ENCODE results near the gene PTPRN.

Gene PTPRN

DNA sequence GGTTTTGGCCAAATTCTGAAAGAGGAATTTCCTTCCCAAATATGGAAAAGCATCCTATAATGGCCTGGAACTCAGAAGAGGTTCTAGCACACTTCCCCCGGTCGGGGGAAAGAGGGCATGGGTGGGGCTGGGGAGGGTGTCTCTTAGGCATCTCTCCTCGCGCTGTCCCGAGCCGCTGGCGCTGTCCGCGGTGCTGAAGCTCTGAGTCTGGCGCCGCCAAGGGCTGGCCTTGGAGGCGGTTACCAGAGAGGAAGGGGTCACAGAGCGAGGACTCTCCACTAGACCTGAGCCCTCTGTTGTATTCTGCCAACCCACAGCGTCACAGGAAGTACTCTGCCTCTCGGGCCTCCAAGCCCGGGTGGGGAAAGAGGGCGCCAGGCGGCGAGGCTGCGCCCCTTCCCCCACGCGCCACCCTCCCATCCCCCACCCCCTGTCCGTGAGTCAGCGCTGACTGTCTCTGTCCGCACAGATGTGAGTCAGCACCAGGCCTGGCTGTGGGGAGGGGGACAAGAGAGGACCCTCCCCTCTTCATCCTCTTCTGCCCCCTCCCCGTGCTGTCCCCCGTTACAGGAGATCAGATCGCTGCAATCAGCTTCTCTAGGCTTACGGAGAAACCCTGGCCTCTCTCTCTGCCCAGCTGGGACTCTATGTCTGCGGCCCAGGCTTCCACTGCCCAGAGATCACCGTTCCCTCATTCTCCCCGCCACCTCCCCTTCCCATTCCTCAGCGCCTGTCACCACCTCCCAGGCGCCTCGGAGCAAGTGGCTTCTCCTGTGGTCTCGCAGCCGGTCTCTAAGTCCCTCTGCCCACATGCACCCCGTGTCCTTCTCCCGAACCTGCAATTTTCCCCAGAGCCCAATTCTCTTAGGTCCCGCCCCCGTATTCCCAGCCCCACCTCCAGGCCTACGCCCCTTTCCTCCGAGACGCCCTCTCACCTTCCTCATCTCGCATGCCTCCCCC lies 779 bp downstream of the PTPRN start:
- DNase-seq (ENCODE audit: low read depth): peak; percentile 25

DNA sequence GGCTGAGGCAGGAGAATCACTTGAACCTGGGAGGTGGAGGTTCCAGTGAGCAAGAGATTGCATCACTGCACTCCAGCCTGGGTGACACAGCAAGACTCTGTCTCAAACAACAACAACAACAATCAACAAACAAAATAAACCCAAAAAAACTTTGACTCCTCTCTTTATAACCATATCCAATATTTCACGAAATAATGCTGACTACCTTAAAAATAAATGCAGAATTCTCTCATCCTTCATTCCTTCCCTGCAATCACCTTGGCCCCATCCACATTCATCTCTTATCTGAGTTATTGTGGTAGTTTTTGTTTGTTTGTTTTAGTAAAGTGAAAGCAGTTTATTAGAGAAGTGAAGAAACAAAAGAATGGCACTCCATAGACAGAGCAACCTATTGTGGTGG lies 3.2 kb downstream of the PTPRN start:
- DNase-seq (ENCODE audit: low read depth): no peak

DNA sequence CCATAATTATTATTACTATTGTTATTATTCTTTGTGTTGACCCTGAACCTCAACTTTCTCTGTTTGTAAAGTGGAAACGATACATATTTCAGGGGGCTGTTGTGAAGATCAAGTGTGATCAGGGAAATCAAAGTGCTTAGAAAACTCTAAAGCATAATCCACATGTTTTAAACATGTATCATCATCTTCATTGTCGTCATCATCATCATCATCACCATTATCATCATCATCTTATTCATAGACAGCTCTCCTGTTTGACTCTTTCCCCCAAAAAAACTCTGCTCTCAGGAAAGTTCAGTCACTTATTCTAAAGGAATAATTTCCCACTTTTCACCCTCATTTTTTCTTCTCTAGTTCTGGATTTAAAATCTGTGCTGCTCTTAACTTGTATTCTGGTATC lies 5.0 kb downstream of the PTPRN start:
- DNase-seq (ENCODE audit: low read depth): no peak

DNA sequence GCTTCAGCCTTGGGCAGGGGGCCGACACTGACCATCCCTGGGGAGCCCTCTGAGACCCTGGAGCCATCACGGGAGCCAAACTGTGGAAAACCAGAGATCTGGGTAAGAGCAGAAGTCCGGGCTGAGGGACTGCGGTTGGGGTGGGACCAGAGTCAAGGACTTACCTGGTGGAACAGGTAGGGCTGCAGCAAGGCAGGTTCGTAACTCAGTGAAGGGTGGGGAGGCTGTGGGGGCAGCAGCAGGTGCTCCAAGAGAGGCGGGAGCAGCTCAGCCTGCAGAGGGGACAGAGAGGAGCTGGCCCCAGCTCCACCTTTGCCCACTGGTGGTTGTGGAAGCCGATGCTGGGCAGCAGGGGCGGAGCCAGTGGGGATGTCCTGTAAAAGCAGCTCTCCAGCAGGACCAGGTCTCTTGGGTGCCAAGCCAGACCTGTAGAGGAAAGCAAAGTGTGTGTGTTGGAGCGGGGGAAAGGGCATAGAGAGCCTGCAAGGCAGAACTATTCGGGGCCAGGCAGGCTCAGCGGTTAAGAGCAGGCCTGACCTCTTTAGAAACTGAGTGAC lies 6.7 kb downstream of the PTPRN start:
- no peak for DNase-seq (ENCODE audit: low read depth)

DNA sequence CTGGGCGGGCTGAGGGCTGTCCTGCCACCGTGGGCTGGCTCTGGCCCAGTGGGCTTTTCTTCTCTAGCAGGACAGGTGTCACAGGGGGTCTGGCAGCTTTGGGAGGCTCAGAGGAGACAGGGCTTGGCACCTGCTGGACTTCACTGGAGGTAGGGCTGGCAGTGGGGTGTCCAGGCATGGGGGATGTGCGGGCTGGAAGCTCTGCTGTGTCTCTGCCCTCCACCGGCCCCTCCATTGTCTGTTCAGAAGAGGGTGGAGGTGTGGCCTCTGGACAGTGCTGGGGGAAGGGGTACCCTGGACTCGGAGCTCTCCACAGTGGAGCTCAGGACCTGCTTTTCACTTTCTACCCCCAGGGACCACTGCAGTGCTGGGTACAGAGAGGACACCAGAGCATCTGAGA lies 9.2 kb downstream of the PTPRN start:
- DNase-seq (ENCODE audit: low read depth): no peak

DNA sequence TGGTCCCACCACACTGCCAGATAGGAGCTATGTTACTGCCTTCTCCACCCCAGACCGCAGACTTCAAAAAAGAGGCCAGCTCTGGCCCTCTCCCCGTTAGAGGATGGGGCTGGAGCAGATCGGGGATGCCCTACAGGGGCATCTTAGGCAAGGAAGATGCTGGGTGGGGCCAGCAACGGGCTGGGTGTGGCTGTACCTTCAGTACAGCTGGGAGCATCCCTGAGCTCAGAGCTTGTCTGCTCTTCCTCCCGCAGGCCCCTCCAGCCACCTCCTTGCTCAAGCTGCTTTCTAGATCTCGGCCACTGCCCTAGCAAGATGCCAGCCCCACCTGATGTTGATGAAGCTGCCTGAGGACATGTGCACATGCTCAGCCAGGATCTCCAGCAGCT lies 9.8 kb downstream of the PTPRN start:
- DNase-seq (ENCODE audit: low read depth): no peak

DNA sequence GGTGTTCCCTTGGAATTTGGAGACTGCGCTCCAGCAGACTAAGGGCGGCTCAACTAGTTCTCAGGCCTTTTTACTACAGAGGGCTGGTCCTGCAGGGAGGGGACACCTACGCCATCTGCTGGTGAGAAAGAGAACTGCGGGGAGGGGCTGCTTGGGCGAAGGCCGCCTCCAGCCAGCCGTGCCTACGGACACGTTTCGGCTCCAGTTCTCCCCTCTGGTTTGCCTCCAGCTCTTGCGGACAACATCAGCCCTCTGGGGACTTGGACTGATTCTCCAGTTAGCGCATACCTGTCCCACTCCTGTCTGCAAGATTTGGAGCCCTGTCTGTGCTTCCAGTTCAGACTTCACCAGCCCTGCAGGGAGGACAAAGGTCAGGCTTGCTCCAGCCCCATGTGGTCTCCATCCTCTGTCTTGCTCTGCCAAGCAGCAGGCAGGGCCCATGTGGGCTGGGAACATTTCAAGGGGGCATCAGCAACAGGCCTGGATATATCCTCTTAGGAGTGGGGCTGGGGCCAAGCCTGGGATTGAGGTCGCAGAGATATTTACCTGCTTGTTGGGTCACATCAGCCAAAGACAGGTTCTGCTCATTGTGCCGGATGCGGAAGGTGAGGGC lies 10.3 kb downstream of the PTPRN start:
- DNase-seq (ENCODE audit: low read depth): peak; percentile 71

DNA sequence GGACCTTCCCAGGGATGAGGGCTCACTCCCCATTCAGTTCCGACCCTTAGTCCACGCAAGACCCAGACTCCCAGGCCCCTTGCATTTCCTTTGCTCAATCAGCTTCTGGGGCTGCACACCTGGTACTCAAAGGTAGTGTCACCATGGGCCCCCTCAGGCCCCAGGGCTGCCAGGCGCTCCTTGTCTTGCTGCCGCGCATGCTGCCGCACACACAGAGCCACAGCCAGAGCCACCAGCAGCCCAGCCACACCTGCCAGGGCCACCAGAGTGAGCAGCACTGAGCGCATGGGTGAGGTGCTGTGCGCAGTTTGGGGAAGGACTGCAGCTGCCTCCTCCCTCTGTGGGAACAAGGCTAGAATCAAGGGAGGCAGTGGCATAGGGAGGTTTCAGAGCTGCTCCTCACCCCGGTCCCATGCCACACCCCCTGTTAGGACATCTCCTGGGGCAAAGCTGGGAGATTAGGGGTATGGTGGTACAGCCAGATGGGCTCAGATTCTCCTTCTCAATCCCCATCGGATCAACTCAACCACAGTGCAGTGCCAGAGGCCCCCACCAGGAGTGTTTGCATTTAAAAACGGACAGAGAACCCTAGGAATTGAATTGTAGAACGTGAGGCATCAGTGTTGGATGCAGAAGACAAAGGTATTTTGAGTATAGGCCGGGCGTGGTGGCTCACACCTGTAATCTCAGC lies 11.3 kb downstream of the PTPRN start:
- DNase-seq (ENCODE audit: low read depth): no peak

DNA sequence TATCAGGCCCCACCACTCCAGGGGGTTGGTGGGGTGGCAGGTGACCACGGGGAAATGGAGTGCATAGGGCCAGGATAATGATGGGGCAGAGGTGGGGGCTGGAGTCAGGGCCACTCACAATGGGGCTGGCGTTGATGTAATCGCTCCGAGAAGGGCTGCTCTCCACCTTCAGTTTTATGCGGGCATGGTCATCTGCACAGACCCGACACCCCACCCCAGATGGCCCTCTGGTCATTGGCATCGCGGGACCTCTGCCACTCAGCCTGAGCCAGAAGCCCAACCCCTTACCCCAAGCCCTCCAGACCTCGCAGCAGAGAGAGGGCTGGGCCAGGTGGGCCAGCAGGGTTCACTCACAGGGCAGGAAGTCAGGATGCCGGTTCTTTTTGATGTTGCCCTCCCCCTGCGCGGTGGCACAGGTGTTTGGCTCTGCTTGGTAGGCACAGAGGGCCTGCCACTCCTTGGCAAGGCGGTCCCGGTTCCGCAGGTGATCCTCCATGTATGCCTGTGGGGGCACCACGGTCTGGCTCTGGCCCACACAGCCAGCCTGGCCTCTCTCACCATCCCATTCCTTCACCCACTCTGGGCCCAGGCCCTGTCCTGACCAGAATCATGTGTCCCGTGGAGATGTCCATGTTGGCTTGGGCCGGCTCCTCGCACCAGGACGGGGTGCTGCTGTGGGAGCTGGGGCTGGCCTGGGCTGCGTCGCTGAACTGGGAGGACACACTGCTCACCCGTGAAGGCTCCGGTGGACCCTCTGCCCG lies 12.4 kb downstream of the PTPRN start:
- no peak for DNase-seq (ENCODE audit: low read depth)

DNA sequence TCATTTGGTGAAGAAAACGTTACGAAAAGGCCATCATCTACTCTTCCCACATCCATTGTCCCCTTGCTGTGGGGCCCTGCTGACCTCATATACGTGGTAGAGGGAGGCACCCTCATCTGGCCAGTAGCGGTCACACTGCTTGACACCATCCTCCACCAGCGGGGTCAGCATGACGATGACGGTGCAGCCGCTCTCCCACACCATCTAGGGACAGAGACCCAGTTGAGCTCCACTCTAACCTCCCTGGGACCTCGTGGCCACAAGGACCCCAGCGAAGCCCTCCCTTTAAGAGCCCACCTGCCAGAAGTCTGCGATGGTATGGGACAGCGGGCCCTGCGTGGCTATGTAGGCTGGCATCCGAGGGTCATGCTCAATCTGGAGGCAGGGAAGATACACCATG lies 13.1 kb downstream of the PTPRN start:
- DNase-seq (ENCODE audit: low read depth): no peak

DNA sequence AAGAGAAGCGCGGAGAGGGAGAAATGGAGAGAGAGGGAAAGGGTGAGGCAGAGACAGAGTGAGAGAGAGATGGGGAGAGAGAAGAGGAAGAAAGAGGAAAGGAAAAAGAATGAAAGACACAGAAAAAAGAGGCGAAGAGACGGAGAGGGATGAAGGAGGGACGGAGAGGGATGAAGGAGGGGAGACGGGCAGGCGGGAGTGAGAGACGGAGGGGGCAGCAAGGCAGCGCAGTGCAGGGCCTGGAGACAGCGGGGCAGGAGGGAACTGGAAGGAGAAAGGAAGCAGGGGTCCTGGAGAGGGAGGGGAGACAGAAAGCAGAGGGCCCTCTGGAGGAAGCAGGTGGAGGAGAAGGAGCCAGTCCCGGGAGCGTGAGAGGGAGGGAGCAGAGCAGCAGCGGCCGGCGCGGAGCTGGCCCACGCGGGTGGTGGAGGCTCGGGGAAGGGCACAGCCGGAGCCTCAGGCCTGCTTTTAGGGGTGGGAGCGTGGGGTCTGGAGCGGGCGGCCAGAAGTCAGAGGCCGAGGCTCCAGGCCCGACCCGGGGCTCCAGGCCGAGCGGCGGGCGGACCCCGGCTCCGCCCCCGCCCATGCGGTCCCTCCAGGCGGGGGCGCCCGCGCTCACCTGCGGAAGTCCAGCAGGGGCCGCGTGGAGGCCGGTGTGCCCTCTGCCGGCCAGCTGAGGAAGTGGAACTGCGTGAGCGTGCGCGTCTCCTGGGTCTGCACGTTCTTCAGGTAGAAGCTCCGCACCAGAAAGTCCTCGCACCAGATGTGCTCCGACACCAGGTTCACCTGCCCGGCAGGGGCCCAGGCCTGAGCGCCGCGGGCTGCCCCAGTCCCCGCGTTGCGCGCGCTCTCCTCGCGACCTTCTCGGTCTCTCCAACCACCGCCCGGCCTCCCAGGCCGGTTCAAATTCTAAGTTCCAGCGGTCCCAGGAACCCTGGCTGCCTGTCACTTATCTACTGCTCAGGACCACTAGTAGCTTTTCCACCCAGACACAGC lies 14.5 kb downstream of the PTPRN start:
- peak; percentile 82 for DNase-seq (ENCODE audit: low read depth)

DNA sequence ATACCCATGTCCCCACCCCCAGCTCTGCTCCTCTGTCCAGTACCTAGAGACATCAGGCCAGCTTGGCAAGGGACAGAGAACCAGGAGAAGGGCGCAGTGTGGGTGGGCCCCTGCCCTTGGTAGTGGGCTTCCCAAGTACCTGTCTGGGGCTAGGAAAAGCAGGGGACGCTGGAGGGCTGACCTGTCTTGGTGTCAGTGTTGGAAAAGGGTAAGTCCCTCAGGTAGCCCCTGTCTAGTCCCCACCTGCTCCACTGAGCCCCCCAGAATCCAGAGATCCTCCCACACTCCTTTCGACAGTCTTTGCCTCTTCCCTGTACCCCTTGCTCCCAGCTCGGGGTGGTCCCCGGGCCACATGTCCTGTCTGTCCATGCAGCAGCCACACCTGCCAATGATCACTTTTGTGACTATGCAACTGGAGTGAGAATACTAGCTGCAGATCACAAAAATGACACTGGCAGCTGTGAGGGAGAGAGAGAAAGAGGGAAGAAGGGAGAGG lies 15.4 kb downstream of the PTPRN start:
- no peak for DNase-seq (ENCODE audit: low read depth)

DNA sequence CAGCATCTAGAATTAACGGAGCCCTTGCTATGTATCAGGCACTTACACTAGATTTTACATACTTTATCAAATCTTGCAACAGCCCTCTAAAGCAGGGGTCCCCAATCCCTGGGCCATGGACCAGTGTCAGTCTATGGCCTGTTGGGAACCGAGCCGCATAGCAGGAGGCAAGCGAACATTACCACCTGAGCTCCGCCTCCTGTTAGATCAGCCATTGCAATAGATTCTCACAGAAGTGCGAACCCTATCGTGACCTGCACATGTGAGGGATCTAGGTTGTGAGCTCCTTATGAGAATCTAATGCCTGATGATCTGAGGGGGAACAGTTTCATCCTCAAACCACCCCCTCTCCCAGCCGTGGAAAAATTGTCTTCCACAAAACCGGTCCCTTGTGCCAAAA lies 16.6 kb downstream of the PTPRN start:
- DNase-seq (ENCODE audit: low read depth): no peak

DNA sequence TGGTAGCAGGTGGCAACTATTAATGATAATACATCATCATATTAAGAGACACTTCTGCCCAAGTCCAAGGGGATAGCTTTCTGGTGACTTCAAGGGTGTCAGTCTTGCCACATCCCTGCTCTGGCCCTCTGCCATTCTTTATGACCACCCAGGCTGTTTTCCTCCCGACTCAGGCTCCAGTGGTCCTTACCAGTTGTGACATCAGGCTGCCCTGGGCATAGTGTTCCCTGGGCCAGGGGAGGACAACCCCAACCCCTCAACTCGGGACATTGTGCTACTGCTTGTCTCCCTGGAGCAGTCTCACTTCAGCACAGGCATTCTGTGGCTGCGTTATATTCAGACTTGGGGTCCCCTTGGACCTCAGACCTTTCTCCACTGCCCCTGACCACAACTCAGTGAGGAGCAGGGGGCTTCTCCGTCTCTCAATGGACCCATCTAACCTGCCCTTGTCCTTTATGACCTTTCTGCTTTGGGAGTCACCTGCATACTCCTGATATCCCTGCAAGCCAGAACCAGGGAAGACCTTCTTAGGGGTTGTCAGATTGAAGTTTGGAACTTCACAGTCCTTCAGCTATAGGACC lies 17.2 kb downstream of the PTPRN start:
- DNase-seq (ENCODE audit: low read depth): no peak

DNA sequence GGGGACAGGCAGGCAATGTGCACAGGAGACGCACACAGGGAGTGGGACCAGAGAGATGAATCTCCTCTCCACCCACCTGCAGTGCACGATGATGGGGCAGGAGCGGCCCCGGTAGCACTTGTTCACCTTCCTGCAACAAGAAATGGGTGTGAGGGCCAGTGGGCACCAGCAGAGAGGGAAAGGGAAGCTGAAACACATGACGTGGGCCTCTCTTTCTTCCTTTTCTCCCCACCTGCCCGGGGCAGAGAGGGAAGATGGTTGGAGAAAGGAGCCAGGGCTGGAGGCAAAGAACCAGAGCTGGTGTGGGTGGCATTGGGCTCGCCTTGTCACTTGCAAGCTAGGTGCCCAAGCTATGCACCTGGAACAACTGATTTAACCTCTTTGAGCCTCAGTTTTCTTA lies 17.8 kb downstream of the PTPRN start:
- no peak for DNase-seq (ENCODE audit: low read depth)

DNA sequence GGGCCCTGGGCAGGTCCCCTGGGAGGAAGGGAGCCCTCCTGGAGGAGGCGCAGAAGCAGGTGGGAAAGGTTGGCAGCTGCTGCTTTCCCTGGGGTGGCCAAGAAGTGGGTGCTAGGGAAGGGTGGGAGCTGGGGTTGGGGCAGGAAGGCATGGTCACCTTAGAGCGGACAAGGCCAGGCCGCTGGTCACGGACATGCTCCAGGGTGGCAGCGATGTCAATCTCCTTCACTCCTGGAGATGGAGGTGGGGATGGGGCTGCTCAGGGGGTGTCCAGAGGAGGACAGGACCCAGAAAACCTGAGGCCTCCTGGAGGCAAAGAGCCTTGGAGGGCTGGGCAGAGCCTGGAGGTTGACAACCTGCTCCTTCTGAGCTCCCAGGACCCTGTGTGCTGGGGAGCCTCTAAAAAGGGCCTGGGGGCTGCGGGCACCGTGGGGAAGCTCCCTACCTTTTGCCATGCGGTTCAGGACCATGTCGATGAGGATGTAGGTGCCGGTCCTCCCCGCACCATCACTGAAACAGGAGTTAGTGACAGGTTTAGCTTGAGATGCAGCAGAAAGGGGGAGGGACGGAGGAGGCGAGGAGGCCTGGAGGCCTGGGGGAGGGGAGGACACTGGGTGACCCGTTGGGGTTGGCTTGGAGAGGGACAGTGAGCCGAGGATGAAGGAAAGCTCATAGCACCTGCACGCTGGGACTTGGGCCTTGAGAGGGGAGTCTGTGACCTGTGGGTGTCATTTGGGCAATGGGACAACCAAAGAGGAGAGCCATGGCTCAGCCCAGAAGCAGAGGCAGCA lies 18.6 kb downstream of the PTPRN start:
- DNase-seq (ENCODE audit: low read depth): no peak

DNA sequence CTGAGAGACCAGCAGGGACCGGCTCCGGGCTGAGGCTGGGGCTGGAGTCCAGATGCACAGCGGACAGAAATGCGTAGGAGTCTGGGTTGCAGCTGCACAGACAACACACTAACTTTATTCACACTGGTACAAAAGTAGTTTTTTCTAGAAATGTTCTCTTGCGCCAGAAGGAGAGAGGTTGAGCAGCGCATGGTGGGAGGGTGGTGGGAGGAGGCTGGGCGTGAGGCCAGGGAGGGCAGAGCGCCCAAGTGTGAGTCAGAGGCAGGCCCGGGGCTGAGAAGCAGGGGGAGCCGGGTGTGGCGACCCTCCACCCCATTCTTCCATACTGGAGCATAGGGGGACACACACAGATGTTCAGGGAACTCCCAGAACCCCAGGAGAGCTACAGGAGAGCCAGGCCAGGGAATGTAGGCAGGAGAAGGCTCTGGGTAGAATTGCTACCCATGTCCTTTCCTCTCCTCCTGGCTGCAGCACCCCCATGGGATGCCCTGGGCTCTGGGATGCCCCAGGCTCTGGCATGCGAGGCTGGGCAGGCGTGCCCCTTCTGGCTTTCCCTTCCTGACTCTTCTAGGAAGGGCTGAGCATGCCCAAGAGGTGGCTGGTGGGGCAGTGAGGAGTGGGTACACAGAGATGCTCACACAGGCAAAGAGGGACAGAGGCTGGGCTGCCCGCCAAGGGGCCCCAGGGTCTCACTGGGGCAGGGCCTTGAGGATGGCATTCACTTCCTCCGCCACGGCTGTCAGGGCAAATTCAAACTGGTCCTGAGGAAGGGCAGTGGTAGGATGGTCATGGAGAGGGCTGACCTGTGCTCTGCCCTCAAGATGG lies 19.5 kb downstream of the PTPRN start:
- DNase-seq (ENCODE audit: low read depth): no peak

DNA sequence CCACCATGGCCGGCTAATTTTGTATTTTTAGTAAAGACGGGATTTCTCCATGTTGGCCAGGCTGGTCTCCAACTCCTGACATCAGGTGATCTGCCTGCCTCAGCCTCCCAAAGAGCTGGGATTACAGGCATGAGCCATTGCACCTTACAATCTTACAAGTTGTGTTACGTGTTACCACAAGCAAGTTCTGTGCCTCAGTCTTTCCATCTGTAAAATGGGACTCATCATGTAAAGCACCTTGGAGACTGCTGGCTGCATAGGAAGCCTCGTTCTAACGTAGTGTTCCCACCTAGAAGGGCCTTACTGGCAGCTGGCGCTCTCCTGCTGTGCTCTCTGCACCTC lies 20.0 kb downstream of the PTPRN start:
- DNase-seq (ENCODE audit: low read depth): no peak

Data from stimulated activated CD8-positive, alpha-beta memory T cell treated with anti-CD3 and anti-CD28 coated beads, Interleukin-12 subunit alpha, Interleukin-12 subunit beta, amount 100 ng/mL, for 4 hours (primary cell).